ENCODE data around the gene CREB5.
"Not testable (repeated sequence)": the region's sequence is repeated elsewhere in the genome, so short reads cannot be mapped to it uniquely, and the experiment has no call there.

CREB5 gene

DNA sequence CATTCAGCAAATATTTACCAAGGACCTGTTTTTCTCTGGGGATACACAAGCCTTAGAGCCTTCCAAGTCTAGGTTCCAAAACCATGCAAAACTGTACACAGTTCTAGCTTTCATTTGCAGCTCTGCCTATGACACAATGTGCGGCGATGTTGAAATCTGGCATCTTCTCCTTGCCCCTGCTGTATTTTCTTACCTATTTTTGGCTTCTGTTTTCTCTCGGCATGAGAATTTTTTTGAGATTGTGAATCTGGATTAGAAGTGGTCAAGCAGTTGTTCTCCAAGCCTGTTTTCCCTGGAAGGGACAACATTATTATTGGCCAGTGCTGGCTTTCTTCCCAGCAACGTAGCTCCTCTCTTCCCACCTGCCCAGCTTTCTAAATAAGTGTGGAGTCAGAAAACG is 176.3 kb downstream of the CREB5 start:
- no peak for DNase-seq

DNA sequence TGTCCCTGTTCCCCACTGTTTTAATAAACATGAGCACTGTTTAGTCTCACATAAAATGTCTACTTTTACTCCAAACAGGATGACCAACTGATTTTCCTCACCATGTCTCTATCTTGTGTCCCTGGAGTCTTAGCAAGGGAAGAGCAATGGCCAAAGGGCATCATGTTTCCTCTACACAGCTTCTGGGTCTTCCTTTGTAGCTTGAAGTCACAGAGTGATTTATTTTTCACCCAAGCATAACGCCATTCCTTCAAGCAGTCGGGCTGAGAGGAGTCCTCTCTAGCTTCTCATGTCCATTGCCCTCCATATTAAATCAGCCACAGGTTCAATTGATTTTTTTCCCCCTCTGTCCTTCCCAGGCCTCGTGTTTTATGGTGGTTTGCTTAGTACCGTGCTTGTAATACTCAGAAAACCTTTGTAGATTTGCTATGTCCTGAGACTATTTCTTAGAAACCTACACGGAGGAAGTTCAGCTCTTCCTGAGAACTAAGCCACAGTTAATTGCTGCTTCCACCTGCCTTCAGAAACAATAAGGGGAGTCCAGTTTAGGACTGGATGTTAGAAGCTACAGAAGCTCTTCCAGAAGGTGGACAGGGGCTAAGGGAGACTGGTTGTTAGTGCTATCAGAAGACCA is 178.8 kb downstream of the CREB5 start:
- DNase-seq: no peak

DNA sequence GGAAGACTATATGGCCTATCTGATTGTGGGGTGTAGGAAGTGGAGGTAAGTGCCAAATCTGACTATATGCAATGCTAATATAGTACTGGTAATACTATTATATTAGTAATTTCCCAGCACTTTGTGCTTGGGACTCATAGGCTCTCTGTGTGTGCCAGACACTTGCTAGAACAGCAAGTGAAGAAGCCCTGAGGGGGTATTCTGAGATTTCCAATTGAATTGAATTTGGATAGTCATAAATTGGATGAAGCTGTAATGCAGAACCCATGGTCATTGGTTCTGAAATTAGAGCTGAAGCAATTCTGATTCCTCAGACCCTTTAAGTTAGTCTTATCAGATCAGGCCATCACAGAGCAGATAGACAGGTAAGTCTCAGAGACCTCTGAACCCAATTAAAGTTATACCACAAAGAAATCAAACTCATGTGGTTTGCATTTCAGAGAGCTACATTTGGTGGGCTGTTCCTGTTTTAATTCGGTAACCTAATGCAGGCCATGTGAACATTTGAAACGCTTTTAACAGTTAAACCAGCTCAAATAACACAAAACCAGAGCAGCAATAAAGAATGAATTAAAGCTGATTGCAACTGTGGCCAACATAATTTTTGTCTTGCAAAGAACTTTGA is 179.5 kb downstream of the CREB5 start:
- DNase-seq: no peak

DNA sequence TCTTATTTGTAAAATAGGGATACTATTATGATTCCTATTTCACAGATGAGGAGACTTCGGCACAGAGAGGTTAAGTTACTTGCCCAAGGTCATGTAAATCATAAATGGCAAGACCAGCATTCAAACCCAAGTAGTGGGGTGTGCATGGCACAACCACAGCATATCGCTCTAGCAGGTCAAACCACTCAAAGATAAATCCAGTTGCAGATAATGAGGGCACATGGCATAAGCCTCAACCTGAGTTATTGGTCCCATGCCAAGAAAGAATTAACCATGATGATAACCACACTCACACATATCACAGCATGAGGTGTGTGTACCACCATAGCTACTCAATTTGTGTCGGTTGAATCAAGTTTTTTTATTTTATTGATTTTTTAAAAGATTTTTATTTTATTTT is 180.5 kb downstream of the CREB5 start:
- no peak for DNase-seq

DNA sequence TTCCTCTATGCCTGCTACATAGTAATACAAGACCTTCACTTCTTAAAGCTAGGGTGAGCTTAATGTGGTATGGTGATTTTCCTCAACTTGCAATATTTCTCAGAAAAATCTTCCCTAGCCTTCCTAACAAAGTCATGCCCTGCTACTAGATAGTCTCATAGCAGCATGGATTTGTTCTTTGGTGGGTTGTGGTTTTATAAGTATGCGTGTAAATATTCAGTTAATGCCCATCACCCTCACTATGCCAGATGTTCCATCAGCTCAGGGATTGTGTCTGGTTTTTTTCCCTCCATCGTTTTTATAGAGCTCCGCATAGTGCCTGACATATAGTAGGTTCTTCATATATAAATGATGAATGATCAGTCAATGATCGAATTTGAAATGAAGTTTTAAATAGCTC is 182.8 kb downstream of the CREB5 start:
- no peak for DNase-seq

DNA sequence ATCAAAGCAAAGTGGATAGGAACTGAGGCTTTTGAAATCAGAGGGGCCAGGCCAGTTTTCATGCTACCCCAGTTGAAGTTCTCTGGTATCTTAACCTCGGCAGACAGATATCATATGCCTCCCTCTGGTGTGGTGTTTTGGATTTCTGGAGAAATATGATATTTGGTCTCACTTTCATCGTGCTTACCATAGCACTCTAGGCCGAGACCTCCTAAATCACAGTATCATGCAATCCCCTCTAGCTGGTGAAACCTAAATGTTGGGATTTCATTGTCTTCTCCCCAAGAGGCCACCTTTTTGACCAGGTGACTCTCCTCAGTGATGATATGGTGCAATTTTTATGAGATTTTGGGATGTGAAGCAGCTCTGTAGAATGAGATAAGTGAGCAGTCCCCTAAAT is 183.5 kb downstream of the CREB5 start:
- DNase-seq: no peak

DNA sequence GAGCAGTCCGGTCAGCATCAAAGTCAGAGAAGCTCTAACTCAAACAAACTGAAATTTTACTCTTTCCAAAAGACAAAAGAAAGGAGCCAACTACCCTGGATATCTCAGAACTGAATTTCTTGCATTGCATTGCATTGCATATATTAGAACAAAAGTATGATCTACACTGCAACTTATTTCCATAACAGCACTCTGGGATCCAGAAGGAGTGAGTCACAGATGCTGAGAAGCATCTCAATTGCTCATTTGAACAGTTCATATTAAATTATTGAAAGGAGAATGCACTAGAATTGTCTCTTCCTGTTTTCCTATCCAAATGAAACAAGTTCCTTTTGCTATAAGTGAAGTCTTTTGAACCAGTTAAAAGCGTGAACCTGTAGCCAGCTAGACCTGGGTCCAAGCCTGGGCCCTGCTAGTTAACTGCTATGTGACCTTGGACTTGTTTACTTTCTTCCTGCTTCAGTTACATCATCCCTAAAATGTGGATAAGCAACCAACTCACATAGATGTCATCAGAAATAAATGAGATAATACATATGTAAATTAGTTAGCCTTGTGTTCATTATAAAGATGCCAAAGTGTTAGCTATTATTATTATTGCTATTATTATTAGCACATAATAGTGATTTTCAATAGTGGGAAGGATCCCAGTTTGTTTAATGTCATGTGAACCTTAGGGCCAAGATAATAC is 184.1 kb downstream of the CREB5 start:
- no peak for DNase-seq

DNA sequence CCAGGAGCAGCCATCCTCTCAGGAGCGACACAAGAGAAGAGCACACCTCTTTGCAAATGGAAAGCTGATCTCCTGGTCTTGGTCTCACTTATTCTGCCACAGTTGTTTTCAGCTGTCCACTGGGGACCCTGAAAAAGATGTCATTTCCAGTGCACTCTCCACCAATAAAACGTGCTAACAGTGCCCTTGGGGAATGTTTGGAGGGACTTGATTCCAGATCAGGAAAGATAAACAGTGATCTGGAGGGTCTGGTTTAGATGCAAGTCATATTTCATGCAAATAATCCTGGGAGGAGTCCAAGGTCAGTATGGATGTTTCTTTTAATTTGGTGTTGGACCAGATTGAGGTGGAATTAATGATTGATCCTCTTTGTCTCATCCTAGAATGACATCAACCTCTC is 185.0 kb downstream of the CREB5 start:
- DNase-seq: no peak

DNA sequence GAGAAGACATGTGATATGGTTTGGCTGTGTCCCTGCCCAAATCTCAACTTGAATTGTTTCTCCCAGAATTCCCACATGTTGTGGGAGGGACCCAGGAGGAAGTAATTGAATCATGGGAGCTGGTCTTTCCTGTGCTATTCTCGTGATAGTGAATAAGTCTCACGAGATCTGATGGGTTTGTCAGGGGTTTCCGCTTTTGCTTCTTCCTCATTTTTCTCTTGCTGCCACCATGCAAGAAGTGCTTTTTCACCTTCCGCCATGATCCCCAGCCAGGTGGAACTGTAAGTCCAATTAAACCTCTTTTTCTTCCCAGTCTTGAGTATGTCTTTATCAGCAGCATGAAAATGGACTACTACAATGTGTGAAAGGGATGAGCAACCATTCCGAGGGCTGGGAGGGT is 185.7 kb downstream of the CREB5 start:
- not testable (repeated sequence) for DNase-seq

DNA sequence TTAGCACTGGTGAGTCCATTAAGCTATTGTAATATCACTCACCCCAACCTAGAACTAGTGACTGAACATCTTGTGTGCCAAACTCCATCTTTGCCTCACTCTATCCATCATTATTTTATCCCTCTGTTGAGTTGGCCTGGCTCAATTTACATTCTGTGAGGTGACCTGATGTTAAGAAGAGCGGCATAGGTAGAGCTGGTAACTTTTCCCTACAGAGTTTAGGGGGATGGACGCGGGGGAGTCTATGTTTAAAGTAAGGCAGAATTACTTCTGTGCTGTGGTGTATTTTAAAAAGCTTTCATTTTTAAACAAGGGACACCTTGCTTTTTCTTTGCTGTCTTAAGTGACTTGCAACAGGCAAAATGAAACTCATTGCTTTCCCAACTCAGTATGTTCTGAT is 186.3 kb downstream of the CREB5 start:
- DNase-seq: no peak

DNA sequence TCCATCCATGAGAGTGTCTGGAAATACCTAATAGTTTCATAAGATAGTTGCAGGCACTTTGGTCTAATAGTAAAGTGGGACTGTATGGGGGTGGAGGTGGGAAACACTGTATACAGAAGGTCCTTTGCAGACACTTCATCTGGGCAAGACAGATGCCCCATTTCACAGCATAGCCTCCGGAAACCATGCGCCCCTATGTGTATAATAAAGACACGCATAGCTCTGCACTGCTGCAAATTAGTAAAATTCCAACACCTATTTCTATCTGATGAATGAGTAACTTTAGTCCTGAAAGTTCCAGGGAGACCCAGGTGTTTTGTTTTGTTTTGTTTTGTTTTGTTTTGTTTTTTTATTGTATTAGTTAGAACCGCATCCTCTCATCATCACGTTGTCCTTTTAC is 187.1 kb downstream of the CREB5 start:
- no peak for DNase-seq

DNA sequence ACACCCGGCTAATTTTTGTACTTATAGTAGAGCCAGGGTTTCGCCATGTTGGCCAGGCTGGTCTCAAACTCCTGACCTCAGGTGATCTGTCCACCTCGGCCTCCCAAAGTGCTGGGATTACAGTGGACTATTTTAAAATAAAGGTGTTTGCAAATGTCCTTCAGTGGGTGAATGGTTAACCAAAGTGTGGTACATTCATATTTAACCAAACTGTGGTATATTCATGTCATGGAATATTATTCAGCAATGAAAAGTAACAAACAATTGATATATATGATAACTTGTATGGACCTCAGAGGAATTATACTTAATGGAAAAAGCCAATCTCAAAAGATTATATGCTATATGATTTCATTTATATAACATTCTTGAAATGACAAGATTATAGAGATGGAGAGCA is 190.0 kb downstream of the CREB5 start:
- DNase-seq: no peak

DNA sequence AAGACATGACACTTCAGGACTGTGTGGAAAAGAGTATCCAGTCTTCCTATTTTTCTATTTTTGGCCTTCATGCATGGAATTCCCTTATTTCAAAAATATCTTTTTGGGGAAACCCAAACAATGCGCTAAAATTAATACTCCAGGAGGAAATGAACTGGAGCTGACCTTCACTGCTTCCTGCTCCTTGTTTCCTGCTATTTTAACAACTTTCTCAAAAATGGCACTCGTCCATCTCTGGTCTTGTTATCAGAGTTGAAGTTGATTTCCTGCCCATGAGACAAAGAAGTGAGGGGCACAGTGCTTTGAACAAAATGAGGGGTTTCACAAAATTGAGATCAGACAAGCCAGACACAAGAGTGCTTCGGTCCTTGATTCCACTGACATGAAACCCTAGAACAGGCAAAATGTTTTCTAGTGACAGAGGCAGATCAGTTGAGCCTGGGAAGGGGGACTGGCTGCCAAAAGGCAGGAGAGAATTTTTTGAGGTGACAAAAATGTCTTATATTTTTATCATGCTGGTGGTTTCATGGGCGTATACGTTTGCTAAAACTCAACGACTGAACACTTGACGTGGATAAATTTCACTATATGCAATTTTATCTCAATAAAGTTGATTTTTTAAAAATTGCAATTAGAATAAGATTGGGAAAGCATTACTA is 193.2 kb downstream of the CREB5 start:
- DNase-seq: no peak

DNA sequence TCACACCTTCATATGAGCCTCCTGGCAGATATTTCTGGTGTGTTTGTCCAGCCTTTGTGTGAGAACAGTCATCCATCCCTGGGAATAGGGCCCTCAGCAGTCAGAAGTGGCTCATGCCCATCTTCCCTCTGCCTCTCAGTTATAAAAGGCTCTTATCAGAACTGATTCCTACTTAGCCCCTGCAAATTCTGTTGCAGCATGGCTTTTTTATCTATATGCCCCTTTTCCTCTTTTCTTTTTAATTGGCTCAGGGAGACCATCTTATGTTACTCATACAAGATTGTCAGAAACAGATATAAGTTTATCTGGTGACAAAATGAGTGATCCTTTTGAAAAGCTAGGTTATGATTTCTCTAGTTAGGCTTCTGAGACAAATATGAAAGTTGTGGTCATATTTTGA is 194.1 kb downstream of the CREB5 start:
- no peak for DNase-seq

DNA sequence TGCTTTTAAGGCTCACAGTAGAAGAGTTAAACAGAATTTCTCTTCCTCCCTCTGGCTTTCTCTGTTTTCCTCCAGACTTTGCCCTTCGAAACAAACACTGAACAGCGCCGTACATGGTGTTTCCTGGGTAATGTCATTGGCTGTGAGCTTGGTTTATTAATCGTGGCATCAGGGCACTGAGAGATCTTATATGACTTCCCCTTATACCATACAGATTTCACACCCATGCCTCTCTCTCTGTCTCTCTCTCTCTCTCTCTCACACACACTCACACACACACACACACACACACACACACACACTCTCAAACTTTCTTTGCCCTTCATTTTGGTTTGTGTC is 195.5 kb downstream of the CREB5 start:
- DNase-seq: no peak

DNA sequence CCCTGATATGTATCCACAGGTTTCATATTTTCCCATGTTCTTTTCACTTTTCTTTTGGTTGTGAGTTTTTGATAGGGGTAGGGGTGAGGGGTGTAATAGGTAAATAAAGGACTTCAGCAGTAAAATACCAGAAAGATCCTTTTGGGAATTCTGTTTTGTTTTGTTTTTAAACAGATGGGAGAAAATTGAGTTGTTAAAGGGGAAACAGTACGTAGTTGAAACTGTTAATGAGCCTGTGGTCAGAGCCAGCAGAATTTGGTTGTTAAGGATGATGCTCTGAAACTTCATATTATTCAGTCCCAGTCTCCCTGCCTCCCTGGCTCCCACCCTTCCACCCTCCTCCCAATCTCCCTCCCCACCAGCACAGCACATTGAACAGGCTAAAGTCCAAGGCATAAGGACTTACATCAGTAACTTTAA is 195.9 kb downstream of the CREB5 start:
- no peak for DNase-seq

DNA sequence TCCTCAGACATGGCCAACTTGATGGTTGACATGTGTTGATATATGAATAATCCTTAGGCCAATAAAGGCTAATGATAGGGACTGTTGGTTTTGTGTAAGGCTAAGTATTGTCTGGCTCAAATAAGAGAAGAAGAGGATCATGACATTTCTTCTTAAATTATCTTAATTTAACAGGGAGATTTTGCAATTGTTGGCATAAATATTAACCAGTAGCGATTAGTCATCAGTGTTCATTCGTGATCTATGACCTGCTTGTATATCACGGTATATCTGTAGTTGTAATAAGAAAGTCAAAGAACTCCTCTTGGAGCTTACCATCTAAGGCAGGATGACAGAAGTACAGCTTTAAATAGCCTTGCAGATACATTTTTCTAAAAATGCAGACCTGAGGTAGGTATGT is 196.4 kb downstream of the CREB5 start:
- DNase-seq: no peak

DNA sequence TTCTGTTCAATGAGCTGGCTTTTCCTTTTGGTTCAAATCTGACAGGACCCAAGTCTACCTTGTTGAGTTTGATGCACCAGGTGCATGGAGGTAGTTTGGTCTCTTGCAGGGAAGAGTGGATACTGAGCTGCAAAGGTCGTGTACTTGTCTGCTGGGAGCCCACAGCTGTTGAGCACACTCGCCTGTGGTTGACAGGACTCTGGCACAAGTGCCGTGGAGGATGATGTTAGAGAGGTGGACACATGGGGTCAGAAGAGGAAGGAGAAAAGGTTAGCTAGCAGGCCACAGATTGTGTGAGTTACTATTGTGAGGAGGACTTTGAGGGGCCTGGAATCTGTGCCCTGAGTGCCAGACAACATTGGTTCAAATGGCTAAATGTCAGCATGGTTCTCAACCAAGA is 197.3 kb downstream of the CREB5 start:
- DNase-seq: no peak

DNA sequence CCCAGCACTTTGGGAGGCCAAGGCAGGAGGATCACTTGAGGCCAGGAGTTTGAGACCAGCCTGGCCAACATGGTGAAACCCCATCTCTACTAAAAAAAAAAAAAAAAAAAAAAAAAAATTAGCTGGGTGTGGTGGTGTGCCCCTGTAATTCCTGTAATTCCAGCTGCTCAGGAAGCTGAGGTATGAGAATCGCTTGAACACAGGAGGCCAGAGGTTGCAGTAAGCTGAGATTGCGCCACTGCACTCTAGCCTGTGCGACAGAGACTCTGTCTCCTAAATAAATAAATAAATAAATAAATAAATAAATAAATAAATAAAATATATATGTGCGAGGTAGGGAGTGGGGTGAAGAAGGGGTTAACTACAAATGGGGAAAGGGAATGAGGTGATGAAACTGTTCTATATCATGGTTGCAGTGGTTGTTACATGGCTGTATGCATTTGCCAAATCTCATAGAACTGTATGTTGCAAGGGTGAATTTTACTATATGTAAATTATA is 199.1 kb downstream of the CREB5 start:
- not testable (repeated sequence) for DNase-seq

DNA sequence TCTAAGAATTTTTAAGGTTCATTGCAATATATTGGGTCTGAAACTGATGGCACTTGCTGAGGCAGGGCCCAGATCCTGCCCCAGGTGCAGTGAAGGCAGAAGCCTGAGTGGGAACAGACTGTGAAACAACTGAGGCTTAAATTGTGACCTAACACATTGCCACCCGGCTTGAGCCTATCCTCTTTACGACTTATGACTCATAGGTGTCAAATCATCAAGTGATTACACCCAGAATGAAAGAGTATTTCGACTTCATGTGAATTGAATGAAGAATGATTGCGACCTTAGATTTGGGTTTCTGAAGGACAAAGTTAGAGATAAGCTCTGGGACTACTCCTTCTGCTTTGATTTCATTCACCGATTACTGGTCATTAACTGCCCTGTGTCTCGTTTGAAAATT is 200.9 kb downstream of the CREB5 start:
- no peak for DNase-seq

DNA sequence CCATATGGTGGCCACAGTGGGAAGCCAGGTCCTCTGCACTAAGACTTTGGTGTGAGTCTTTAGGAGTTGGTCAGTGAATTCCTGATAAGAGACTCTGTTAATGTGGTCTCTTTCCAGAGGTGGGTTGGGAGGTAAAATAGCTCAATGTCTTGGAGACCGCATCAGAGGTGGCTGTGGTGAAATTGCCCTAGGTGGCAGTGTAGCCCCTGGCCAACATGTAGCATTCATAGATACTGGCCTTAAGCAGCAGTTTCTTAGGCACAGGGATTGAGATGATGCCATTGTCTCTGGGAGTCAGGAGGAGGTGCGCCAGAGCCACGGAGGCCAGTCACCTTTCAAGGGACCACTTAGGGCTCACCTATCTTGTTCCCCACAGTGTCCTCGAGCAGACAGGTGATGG is 202.8 kb downstream of the CREB5 start:
- peak in 1 of 2 donors; percentile 15 for DNase-seq

DNA sequence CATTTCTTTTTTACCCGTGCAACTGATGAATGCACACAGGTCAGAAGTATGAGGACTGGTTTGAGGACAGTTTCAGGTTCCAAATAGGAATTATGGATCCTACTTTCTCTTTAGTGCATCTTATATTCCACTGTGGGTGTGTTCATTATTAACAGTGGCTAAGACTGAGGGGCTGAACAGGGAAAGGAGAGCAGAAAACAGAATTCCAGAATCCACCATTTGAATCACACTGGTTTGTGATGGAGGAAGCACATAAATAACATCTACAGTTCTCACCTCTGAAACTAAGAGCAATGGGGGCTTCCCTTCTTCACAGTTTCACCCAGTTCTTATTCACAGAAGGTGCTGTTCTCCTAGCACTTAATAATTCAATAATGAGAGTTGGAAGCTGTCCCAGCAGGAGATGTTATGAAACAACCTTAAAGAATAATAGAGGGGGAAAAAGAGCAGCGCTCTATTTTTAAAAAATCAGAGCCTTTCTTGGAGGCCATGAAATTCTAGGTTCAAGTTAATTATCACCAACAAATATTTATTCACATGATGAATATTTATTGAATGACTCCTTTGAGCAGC is 205.1 kb downstream of the CREB5 start:
- no peak for DNase-seq

DNA sequence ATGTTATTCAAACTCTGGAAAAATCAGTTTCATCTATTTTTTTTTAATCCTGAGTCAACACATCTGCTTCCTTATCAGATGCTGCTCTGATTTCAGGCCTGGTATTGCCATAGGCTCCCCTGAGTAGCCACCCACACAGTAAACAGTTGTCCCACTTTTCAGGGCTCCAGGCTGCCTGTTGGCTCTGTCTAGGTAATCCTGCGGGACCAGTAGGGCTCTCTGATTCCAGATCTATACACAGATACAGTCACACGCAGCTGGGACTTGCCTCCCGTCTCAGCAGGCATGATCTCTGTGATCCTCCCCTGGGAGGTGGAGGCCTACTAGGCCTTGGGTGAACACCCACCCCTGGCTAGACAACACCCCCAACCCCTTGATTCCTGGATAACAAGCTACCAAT is 206.1 kb downstream of the CREB5 start:
- no peak for DNase-seq

DNA sequence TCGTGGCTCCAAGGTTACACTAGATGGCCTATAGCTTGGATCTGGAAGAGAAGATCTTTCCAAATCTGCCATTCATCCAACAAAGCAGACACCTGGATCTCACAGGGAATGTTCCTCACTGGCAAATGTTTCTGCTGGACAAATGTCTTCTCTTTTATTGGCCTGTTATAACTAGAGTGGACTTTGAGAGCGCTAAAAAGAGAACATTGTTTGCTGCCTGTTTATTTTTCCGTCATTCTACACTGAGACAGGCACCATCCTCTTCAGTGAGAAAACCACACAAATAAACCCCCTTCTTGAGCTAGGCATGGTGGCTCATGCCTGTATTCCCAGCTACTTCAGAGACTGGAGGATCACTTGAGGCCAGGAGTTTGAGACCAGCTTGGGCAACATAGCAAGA is 206.9 kb downstream of the CREB5 start:
- DNase-seq: no peak
